ENCODE data around the gene MYO6. TPM values are rescaled to one million over a fixed set of nuclear protein-coding genes. Genes with fewer than 3 reads are reported as not detected.
A peak's percentile ranks its signal among the peaks of the same experiment; 100 is the strongest.
"Not testable (repeated sequence)": the region's sequence is repeated elsewhere in the genome, so short reads cannot be mapped to it uniquely, and the experiment has no call there.

Gene MYO6
- 34.4 and 67.2 TPM in 2 replicates for total RNA-seq

DNA sequence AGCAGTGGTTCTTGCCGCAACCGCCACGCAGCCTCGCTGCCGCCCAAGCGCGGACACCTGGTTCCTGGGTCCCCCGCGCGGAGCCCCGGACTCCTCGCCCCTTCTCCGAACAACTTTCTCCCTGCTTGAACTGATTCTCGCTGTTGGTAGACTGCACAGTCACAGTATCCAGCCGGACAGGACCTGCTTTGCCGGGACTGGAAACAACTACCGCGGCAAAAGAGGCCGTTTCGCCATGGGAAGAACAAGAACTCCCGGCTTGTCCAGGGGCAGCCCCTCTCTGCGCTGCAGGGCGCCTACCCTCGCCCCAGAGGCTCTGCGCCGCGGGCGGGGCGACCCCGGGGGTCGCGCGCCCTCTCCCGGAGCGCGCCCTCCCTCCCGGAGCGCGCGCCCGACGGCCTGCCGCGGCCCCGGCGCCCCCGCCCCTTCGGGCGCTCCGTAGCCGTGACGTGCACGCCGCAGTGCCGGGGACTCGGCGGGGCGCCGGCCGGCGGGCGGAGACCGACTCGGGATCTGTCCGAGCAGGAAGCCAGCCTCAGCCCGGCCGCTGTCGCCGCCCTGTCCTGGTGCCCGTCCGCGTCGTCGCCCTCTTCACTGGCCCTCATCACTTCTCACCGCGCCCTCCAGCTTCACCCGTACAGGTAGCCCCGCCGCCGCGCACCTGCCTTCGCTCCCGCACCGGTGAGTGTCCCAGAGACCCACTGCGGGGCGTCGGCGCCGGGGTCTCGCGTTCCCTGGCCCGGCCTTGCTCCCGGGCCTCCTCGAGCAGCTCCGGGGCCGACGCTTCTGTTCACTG, at the start of gene MYO6:
Gene MYO6 (plus strand): TSS at position 497 of the 796 bp plus-strand sequence. CDS start 68,309 bp downstream, outside the sequence.
- DNase-seq, result peak; percentile 73

DNA sequence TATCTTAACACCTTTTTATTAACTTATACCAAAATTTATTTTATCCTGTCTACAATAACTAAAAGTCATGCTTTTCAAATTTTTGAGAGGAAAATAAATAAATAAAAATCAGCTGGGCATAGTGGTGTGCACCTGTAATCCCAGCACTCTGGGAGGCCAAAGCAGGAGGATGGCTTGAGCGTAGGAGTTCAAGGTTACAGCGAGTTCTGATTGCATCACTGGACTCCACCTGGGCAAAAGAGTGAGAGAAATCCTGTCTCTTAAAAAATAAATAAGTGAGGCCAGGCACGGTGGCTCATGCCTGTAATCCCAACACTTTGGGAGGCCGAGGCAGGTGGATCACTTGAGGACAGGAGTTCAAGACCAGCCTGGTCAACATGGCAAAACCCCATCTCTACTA, 40.7 kb upstream of the MYO6 start:
- DNase-seq, result not testable (repeated sequence)

DNA sequence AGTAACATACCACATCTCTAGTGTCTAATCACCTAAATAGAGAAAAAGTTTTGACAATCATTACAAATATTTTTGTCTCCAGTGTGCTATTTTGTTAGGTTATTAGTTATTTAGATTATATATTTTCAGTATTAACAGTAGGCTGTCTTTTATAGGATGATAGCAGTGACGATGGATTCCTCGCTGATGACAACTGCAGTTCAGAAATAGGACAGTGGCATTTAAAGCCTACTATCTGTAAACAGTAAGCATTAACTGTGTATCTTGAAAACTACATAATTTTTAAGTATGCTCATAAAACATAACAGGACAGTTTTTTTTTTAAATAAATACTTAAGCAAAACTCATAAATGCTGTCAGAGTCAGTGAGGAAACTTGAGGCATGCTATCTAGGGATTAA, 37.9 kb upstream of the MYO6 start:
- DNase-seq, result no peak

DNA sequence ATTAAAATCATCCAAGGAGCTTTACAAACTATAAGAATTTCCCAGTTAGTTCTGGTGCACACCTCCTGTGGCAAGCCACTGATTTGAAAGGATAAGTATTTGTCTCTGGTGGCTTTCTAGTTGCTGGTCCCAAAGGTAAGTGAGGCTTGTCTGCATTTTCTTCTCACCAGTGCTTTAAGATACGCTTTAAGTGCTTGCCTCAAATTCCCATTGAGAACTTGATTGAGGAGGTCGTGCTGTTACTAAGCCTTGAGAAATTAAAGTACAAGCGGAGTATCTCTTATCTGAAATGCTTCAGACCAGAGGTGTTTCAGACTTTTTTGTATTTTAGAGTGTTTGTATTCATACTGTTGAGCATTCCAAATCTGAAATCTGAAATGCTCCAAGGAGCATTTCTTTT, 29.9 kb upstream of the MYO6 start:
- no peak for DNase-seq

DNA sequence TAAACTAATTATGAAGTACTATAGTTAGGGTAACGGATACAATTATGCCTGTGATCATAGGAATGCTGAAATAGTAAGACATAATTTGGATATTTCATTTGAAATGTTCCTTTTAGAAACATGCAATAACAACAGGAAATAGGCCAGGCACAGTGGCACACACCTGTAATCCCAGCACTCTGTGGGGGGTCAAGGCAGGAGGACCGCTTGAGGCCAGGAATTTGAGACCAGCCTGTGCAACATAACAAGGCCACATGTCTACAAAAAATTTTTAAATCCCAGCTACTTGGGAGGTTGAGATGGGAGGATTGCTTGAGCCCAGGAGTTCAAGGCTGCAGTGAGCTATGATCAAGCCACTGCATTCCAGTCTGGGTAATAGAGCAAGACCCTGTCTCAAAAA, 25.7 kb upstream of the MYO6 start:
- DNase-seq, result no peak

DNA sequence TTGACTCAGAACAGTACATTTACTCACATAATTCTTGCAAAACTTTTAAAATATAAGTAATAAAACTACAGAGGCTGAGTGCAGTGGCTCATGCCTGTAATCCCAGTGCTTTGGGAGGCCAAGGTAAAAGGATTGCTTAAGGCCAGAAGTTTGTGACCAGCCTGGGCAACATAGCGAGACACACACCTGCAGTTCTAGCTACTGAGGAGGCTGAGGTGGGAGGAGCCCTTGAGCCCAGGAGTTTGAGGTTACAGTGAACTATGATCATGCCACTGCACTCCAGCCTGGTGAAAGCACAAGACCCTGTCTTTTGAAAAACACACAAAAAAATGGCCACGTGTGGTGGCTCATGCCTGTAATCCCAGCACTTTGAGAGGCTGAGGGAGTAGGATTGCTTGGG, 21.8 kb upstream of the MYO6 start:
- no peak for DNase-seq

DNA sequence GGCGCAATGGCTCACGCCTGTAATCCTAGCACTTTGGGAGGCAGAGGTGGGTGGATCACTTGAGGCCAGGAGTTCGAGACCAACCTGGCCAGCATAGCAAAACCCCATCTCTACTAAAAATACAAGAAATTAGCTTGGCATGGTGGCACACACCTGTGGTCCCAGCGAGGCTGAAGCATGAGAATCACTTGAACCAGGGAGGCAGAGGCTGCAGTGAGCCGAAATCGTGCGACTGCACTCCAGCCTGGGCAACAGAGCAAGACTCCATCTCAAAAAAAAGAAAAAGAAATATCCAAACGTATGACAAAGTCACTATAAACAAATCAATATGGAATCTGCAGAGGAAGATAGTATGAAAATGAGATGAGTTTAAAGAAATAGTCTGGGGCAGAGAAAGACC, 18.0 kb upstream of the MYO6 start:
- not testable (repeated sequence) for DNase-seq

DNA sequence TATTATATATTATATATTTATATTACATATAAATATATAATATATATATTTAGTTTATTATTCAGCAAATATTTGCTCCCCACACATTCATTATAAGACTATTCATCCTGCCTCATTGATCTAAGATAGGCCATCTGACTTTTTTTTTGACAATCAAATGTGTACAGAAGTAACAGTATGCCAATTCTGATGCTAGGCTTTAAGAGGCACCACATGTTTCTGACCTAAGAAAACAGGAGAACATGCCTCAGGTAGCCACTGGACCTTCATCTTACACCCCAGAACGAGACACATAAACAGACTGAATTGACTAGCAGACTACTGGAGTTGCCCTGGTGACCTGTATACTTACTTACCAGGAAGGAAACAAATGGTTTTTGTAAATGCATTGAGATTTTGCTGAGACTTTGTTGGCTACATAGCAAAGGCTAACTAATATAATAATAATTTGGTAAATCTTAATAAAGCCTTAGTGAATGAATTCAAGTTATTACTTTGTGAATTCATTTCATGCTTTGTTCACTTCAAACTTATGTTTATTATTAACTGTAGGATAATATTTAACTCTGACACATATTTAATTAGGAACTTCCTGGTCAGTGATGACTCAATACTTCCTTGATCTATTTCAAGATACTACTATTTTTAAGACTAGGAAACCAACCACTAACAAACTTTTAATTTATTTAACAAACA, 13.4 kb upstream of the MYO6 start:
- peak; percentile 72 for DNase-seq

DNA sequence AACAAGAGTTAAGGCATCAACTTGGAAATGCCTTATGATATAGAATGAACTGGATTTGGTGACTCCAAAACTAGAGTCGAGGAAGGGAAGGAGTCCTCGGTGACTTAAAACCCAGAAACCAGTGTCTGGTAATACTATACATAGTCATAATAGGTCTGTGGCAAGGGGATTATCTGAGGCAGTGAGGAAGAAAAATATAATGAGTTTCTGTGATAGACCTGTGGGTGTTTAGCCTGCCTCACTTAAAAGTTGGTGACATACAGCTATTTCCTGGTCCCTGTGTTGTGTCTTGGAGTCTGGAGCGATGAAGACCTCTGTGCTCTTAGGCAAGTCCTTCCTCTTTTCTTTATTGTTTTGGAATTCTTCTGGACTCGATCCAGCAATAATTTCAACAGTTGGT, 5.1 kb upstream of the MYO6 start:
- DNase-seq, result no peak

DNA sequence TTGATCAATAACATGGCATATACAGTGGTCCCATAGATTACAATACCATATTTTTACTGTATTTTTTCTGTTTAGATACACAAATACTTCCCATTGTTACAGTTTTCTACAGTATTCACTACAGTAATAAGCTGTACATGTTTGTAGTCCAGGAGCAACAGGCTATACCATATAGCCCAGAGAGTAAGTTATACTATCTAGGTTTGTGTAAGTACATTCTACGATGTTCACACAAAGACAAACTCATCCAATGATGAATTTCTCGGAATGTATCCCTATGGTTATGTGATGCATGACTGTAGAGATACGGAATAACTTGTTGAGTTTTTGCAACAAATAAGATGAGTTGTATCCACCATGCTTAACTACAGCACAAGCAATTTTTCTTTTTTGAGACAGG, 3.6 kb upstream of the MYO6 start:
- DNase-seq, result no peak

DNA sequence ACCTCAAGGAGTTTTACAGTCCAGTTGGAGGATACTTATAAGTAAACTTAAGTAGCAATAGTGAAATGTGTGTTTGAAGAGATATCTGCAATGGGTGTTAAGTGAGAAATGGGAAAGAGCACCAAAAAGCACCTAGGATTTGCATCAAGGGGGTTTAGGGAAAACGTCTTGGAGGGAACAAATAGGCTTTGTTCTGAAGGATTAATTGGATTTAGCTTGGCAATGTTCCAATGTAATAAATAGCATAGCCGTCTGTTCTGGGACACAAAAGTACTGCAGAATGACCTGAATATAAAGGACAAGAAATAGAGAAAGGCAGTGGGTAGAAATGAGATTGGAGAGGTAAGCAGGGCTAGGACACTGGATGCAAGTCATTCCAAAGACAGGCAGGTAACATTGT, 2.8 kb upstream of the MYO6 start:
- DNase-seq, result no peak

DNA sequence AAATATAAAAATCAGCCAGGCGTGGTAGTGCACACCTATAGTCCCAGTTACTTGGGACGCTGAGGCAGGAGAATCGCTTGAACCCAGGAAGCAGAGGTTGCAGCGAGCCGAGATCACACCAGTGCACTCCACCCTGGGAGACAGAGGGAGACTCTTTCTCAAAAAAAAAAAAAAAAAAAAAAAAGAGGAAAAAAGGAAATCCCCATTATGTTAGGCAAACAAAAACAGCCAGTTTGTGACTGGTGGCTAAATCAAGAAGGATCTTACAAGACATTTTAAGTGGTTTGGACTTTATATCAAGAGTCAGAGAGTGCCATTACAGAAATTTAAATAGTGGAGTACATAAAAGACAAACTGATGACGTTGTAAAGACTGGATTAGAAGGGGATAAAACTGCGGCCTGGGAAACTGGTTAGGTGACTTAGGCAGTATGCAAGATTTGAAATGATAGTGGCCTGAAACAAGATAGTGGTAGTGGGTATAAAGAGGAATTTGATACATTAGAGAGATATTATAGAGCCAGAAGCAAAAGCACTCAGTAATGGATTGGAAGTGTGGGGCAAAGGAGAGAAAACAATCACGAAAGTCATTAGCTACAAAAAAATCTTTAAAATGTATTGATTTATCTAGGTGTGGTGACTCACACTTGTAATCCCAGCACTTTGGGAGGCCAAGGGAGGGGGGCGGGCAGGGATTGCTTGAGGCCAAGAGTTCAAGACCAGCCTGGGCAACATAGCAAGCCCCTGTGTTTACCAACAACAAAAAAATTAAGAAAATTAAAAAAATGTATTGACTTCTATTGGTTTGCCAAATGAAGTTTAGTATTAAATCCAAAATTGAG, 1.7 kb upstream of the MYO6 start:
- no peak for DNase-seq

DNA sequence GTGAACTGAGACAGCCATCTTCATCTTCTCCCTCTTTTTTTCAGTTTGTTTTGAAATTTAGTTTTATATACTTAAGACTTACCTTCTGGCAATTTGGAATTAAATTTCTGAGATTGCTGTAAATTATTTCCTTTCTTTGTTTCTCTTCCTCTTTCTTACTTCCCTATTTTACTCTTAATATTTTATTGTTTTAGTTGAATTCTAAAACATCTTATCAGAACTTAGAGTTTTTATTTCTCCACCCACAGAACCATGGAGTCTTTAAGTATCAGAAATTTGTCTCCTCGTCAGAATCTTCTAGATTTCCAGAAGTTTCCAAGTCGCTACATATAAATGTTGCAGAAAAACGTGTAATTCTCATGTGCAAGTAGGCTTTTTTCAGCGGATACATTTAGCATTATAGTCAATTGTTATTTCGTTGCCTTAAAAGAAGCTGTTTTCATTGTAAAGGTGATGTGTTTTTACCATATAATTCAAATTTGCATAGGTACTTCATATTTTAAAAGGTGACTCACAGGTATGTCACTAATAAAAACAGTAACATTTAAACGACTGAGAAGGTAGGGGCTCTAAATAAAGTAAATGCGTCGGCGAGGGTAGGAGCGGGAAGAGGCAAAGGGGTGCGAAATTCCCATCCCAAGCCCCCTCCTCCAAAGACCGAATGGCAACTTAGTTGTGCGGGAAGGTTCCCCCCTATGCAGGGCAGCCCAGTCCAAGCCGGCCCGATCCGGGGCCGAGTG, 866 bp upstream of the MYO6 start:
- no peak for DNase-seq

DNA sequence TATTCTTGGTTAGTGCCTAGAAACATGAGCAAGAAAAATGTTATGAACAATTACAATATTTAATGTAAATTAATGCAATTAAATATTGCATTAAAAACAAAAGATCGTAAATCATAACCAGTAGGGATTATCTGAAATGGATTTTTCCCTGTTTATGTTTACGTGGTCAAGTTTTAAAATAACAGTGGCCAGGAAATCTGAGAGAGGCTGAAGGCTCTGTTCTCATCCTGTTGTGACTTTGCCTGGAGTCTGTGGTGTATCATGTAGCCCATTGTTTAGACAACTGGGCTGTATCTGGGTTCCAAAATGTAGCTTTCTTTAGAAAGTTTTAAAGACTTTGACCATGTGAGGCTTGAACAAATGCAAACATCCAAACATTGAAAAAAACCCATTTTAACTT, 2.4 kb downstream of the MYO6 start:
- DNase-seq, result peak; percentile 76

DNA sequence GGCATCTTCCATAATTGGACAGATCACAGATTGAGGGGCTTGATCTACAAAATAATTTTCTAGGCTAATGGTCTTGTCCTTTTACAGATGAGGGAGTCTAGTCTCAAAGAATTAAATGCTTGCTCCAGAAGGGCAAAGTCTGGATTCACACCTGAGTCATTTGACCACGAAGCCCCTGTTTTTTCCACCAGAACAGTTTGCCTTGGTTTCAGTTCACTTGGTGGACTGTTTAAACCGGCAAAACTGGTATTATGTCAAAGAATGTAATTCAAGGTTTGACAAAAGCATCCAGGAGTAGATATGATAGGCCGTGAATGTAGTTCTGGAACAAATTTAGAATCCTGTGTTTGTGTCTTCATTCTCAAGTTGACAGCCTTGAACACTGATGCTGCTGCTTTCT, 3.3 kb downstream of the MYO6 start:
- no peak for DNase-seq

DNA sequence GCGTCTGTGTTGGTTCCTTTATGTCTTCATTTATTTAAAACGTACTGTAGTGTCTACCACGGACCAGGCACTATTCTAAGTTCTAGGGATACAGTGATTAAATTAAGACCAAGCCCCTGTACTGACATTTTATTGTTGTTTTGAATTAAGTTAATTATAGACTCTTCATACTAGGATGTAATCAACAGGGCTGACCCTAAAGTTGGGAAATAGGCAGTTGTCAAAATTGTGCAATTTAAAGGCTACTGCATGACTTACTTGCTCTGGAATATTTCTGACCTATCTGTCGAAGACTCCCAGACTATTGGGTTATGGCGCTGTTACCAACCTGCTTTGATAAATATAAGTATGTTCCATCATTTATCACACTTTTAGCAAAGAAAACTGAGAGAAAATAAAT, 6.7 kb downstream of the MYO6 start:
- DNase-seq, result no peak

DNA sequence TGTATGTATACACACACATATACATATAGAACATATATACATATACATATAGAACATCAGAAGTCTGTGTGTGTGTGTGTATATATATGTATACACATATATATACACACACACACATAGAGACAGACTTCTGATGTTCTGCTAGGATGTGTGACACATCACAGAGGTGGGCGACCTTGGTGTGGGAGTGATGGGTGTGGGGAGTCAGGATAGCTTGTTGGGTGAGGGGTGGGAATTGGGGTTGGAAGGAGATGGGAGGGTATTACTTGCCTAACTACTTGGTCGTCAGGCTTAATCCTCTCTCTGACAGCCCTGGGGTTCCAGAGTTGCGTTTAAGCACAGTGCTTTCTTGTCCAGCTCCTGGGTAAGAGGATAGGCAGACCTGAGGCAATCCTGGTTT, 8.3 kb downstream of the MYO6 start:
- DNase-seq, result no peak

DNA sequence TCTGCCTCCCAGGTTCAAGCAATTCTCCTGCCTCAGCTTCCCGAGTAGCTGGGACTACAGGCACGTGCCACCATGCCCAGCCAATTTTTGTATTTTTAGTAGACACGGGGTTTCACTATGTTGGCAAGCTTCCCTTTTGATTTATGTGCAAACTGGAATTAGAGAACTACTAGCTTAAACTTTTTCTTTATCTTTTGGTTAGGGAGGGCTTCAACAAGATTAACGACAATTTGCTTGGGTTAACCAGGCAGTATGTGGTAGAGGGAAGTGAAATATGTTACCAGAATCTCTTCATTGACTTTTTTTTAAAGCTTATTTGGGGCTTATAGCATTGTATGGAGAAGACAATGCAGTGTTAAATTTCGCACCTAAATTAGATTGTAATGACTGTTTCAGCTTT, 9.0 kb downstream of the MYO6 start:
- no peak for DNase-seq

DNA sequence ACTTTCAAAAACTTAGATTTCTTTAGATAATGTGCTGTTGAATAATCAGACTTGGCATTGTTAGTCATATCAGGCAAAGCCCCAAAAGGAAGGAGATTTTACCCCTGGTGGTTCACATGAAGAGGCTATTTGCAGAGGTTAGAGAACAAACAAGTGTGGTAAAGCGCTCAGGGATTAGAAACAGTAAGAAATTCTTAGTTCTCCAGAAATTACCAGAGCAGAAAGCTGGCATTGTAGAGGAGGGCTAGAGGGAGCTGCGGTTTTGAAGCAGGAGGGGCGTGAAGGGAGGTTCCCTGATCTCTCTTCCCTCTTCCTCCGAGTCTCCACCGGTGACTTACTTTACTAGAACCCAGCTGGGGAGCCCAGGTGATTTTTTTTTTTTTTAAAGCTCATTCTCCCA, 10.2 kb downstream of the MYO6 start:
- DNase-seq, result no peak

DNA sequence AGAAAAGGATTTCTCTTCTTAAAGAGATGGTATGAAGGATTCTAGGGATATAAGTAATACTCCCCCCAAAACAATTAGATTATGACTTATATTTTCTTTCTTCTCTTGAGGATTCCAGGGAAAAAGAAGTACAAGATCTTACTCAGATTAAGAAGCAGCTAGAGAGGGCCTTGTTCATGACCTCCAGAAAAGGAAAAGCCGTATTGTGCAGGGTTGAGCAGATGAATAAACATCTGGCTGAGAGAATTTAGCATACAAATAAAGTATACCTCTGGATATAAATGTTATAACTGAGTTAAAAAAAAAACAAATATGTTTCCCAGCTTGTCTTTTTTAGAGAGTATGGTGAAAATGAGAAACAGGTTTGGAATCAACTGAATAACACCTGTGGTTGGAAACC, 11.3 kb downstream of the MYO6 start:
- no peak for DNase-seq

DNA sequence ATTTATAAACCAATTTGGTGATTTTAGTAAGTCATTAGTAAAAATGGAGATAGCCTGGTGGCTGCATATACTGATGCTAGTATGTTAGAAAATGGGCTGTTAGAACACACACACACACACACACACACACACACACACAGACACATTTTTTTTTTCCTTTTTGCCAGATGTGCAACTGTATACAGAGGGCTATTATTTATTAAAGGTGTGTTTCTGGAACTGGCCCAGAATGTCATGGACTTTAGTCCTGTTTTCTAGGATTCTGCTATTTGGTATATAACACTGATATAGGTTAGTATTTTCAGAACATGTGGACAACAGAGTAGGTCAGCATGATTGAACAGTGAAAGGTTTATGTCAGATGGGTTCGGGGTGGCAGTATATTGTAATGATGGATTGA, 12.4 kb downstream of the MYO6 start:
- no peak for DNase-seq

DNA sequence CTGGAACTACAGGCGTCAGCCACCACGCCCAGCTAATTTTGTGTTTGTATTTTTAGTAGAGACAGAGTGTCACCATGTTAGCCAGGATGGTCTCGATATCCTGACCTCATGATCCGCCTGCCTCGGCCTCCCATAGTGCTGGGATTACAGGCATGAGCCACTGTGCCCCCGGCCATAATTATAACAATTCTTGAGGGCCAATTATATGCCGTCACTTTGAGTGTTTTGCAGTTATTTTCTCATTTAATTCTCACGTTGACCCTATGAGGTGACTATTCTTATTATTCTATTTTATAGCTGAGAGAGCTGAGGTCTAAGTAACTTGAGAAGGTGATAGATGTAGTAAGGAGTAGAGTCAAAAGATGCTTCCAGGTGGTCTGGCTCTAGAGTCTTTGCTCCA, 13.0 kb downstream of the MYO6 start:
- DNase-seq, result no peak

DNA sequence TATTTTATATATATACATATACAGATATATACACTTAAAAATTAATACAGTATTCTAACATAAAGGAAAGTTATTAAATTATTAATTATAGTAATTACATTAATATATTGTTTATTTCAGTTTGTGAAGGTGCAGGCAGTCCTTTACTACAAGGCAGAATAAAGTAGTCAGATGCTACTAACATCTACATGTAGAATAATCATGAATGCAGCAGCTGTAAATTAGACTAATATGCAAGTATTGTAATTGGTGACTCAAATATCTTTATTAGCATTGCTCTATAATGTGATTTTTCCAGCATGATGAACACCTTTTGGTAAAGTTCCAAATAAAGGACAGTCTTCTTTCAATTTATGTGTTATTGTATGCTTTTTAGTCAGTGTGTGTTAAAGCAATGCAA, 17.3 kb downstream of the MYO6 start:
- no peak for DNase-seq
